Fibroblast of skin of right biceps (primary cell): Measurements from ENCODE around the gene OR2F1.
"Not testable (repeated sequence)": the region's sequence is repeated elsewhere in the genome, so short reads cannot be mapped to it uniquely, and the experiment has no call there.

Experiments
- DNase-seq: peaks from one replicate; pipeline ENCODE4 v3.0.0-alpha.2; 2013

Gene OR2F1

GRCh38 chr7:143958781-143959180 is 4.1 kb downstream of the OR2F1 start:
- no peak for DNase-seq

- DNase-seq = no peak
Observed at GRCh38 chr7:143960813-143961610, 6.4 kb downstream of the OR2F1 start.

GRCh38 chr7:143965280-143965679 is 10.6 kb downstream of the OR2F1 start:
- DNase-seq = no peak

- no peak for DNase-seq
Observed at GRCh38 chr7:143967398-143967797, 12.8 kb downstream of the OR2F1 start.

- DNase-seq = no peak
Observed at GRCh38 chr7:143973870-143974416, 19.3 kb downstream of the OR2F1 start.

- no peak for DNase-seq
Observed at GRCh38 chr7:143974459-143974858, 19.8 kb downstream of the OR2F1 start.

GRCh38 chr7:143975617-143976016 is 21.0 kb downstream of the OR2F1 start:
- no peak for DNase-seq

GRCh38 chr7:143978585-143978984 is 23.9 kb downstream of the OR2F1 start:
- no peak for DNase-seq

GRCh38 chr7:143979359-143979758 is 24.7 kb downstream of the OR2F1 start:
- peak; percentile 60 for DNase-seq

GRCh38 chr7:143979998-143980397 is 25.4 kb downstream of the OR2F1 start:
- no peak for DNase-seq

- peak; percentile 1 for DNase-seq
Observed at GRCh38 chr7:143980746-143981510, 26.3 kb downstream of the OR2F1 start.

- no peak for DNase-seq
Observed at GRCh38 chr7:143983960-143984359, 29.3 kb downstream of the OR2F1 start.

- DNase-seq = no peak
Observed at GRCh38 chr7:143987513-143987912, 32.9 kb downstream of the OR2F1 start.

- peak; percentile 14 for DNase-seq
Observed at GRCh38 chr7:143988976-143989745, 34.5 kb downstream of the OR2F1 start.

- no peak for DNase-seq
Observed at GRCh38 chr7:143992670-143993069, 38.0 kb downstream of the OR2F1 start.

- DNase-seq = no peak
Observed at GRCh38 chr7:143993924-143994323, 39.3 kb downstream of the OR2F1 start.

GRCh38 chr7:144000020-144000419 is 45.4 kb downstream of the OR2F1 start, which contains the start of gene OR6B1:
Gene OR6B1 (plus strand): TSS chr7:144000320. CDS start chr7:144003997, 3,677 bp downstream.
- no peak for DNase-seq

- DNase-seq = no peak
Observed at GRCh38 chr7:144001543-144001942, 46.9 kb downstream of the OR2F1 start.

- DNase-seq = no peak
Observed at GRCh38 chr7:144004703-144005102, 50.1 kb downstream of the OR2F1 start.

GRCh38 chr7:144006029-144006691 is 51.5 kb downstream of the OR2F1 start:
- no peak for DNase-seq

GRCh38 chr7:144006692-144007042 is 52.0 kb downstream of the OR2F1 start:
- DNase-seq = no peak

GRCh38 chr7:144009361-144009760 is 54.7 kb downstream of the OR2F1 start:
- DNase-seq = no peak

GRCh38 chr7:144010061-144010460 is 55.4 kb downstream of the OR2F1 start:
- DNase-seq = not testable (repeated sequence)
